Measurements from ENCODE around the gene CNTNAP5. TPM values are rescaled to one million over a fixed set of nuclear protein-coding genes. Genes with fewer than 3 reads are reported as not detected.

CNTNAP5 gene
- total RNA-seq, 3 donors from 2014 or later, result 3.3 TPM; not detected in 2

GRCh38 chr2:124333784-124334183, 308.7 kb downstream of the CNTNAP5 start:
- intact Hi-C loops (cut with DNase I, micrococcal nuclease), result no loop called here
- ATAC-seq, result no peak
- TF ChIP-seq CTCF (IDR thresholded peaks at IDR 0.05), result no peak

GRCh38 chr2:124335058-124335457, 310.0 kb downstream of the CNTNAP5 start:
- Histone ChIP-seq H3K4me1 (ENCODE audit: low read depth) (no peaks in the 10 kb centered on the region), H3K9me3 (no peaks in the 10 kb centered on the region), H3K4me3 (no peak overlapping the region), H3K36me3 (ENCODE audit: low read depth) (no peaks in the 10 kb centered on the region)
- intact Hi-C loops (cut with DNase I, micrococcal nuclease), result no loop called here
- TF ChIP-seq CTCF (IDR thresholded peaks at IDR 0.05), result no peak
- ATAC-seq (no peak), DNase-seq (no peak)

More at GRCh38 chr2:124333784-124334183, 308.7 kb downstream of the CNTNAP5 start:
- H3K9me3 ChIP-seq, result no peaks in the 10 kb centered on the region
- H3K36me3 ChIP-seq (ENCODE audit: low read depth), result no peaks in the 10 kb centered on the region
- H3K4me3 ChIP-seq, result no peak overlapping the region
- no peak for DNase-seq
- no peaks in the 10 kb centered on the region for H3K4me1 ChIP-seq (ENCODE audit: low read depth)

GRCh38 chr2:124339709-124340108, 314.6 kb downstream of the CNTNAP5 start:
- no peaks in the 10 kb centered on the region for H3K36me3 ChIP-seq (ENCODE audit: low read depth)
- no peak overlapping the region for H3K4me3 ChIP-seq
- no peak for ATAC-seq
- no peaks in the 10 kb centered on the region for H3K9me3 ChIP-seq
- H3K4me1 ChIP-seq (ENCODE audit: low read depth), result no peaks in the 10 kb centered on the region
- TF ChIP-seq CTCF (IDR thresholded peaks at IDR 0.05), result no peak
- intact Hi-C loops (cut with DNase I, micrococcal nuclease), result no loop called here
- DNase-seq, result no peak

- H3K4me3 ChIP-seq, result no peak overlapping the region
- no peak for DNase-seq
- TF ChIP-seq CTCF (IDR thresholded peaks at IDR 0.05), result no peak
- intact Hi-C loops (cut with DNase I, micrococcal nuclease), result no loop called here
- ATAC-seq, result no peak
- H3K36me3 ChIP-seq (ENCODE audit: low read depth), result no peaks in the 10 kb centered on the region
- no peaks in the 10 kb centered on the region for H3K4me1 ChIP-seq (ENCODE audit: low read depth)
- H3K9me3 ChIP-seq, result no peaks in the 10 kb centered on the region
Measured at GRCh38 chr2:124343827-124344498, 318.9 kb downstream of the CNTNAP5 start.

- Histone ChIP-seq H3K4me1 (ENCODE audit: low read depth) (no peaks in the 10 kb centered on the region), H3K36me3 (ENCODE audit: low read depth) (no peaks in the 10 kb centered on the region), H3K4me3 (no peak overlapping the region), H3K9me3 (no peaks in the 10 kb centered on the region)
- TF ChIP-seq CTCF (IDR thresholded peaks at IDR 0.05), result no peak
- DNase-seq, result no peak
- no peak for ATAC-seq
- intact Hi-C loops (cut with DNase I, micrococcal nuclease), result no loop called here
Measured at GRCh38 chr2:124347209-124347608, 322.1 kb downstream of the CNTNAP5 start.

GRCh38 chr2:124353656-124354055, 328.6 kb downstream of the CNTNAP5 start:
- Histone ChIP-seq H3K4me1 (ENCODE audit: low read depth) (no peaks in the 10 kb centered on the region), H3K36me3 (ENCODE audit: low read depth) (no peaks in the 10 kb centered on the region), H3K9me3 (no peaks in the 10 kb centered on the region), H3K4me3 (no peak overlapping the region)
- DNase-seq (no peak), ATAC-seq (no peak)
- intact Hi-C loops (cut with DNase I, micrococcal nuclease), result no loop called here
- no peak for TF ChIP-seq CTCF (IDR thresholded peaks at IDR 0.05)
